Liver (tissue), 3 donors: ENCODE data around the gene APRT.

Experiments
- EGR1 ChIP-seq, 2 donors: IDR thresholded peaks; 2 replicates each; pipeline ENCODE4 v1.6.1; 2016 to 2018; ENCODE audit warnings: antibody characterized with exemption in 2 of 2, low read depth in 2 of 2
- RAD21 ChIP-seq, 2 donors: IDR thresholded peaks; 2 replicates each; pipeline ENCODE4 v1.6.1; 2016; ENCODE audit warnings: antibody characterized with exemption in 2 of 2, mild to moderate bottlenecking in 2 of 2
- SP1 ChIP-seq: IDR thresholded peaks from 2 replicates; pipeline ENCODE4 v1.6.1; 2018; ENCODE audit warnings: antibody characterized with exemption, mild to moderate bottlenecking
- YY1 ChIP-seq: IDR thresholded peaks from 2 replicates; pipeline ENCODE4 v1.6.1; 2016; ENCODE audit warnings: antibody characterized with exemption, mild to moderate bottlenecking
- TF ChIP-seq, protein P1 (sequence below): fragments of 150-350 bp; IDR thresholded peaks from 2 replicates; pipeline ENCODE4 v1.5.1; 2017; ENCODE audit warnings: improper control_type of control experiment, low read depth, low read length; ENCODE audit not compliant: missing input control
- TF ChIP-seq, protein P2 (sequence below): IDR thresholded peaks from 2 replicates; pipeline ENCODE4 v1.6.1; 2016; ENCODE audit warnings: antibody characterized with exemption
- donor health status: healthy.
- donor health status: healthy.

DNA sequence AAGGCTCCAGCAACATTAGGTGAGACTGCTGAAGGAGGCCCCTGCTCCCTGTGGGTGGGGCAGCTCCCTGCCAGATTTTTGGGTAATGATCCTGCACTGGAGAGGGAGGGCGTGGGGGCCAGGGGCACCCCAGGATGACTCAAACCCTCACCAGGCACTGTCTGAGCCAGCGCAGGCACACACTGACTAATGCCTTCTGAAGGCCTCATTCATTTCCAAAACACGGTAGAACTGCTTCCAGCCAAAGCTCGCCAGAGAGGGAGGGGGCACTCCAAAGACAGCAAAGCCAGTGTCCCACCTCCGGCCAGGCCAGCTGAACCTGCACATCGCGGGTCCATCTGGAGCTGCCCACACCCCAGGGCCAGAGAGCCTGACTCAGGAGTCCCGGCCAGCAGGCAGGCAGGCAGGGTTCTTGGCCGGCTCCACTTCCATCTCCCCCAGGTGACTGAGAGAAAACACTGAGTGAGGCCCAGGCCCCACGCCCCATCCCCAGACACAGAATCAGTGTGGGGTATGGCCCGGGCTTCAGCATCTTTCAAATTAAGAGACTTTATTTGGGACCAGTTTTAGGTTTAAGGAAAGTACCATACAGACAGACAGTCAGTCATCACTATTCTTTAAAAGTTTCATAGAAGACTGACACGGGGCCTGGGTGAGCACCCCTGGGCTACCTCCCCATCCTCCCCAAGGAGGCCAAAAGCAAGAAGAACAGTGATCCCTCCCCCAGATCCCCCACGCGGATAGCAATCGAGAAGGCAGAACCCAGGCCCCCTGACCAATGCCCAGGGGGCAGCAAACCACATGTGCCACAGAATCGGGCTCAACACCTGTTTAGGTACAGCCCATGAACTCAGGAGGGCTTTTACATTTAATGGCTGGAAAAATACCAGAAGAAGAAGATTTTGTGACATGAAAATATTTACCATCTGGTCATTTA lies 29.0 kb downstream of the APRT start:
- TF ChIP-seq YY1: no peak
- TF ChIP-seq, protein P1, sequence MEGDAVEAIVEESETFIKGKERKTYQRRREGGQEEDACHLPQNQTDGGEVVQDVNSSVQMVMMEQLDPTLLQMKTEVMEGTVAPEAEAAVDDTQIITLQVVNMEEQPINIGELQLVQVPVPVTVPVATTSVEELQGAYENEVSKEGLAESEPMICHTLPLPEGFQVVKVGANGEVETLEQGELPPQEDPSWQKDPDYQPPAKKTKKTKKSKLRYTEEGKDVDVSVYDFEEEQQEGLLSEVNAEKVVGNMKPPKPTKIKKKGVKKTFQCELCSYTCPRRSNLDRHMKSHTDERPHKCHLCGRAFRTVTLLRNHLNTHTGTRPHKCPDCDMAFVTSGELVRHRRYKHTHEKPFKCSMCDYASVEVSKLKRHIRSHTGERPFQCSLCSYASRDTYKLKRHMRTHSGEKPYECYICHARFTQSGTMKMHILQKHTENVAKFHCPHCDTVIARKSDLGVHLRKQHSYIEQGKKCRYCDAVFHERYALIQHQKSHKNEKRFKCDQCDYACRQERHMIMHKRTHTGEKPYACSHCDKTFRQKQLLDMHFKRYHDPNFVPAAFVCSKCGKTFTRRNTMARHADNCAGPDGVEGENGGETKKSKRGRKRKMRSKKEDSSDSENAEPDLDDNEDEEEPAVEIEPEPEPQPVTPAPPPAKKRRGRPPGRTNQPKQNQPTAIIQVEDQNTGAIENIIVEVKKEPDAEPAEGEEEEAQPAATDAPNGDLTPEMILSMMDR: no peak
- no peak for TF ChIP-seq EGR1 (IDR thresholded peaks at IDR 0.05; ENCODE audit: low read depth in 2 of 2)
- TF ChIP-seq, protein P2, sequence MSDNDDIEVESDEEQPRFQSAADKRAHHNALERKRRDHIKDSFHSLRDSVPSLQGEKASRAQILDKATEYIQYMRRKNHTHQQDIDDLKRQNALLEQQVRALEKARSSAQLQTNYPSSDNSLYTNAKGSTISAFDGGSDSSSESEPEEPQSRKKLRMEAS: no peak
- TF ChIP-seq RAD21 (IDR thresholded peaks at IDR 0.05): no peak
- TF ChIP-seq SP1: no peak
